GM19035 (cell line): ENCODE data around the gene TTYH2.

Experiments
- ATAC-seq: cut with Tn5 transposase; IDR thresholded peaks from one replicate; pipeline ENCODE4 v1.9.1; 2021; ENCODE audit not compliant: unreplicated experiment

The TTYH2 gene

GRCh38 chr17:74214484-74215341, 1.3 kb downstream of the TTYH2 start:
- no peak for ATAC-seq

GRCh38 chr17:74215342-74215727, 2.0 kb downstream of the TTYH2 start:
- ATAC-seq, result no peak

GRCh38 chr17:74216505-74216904, 3.1 kb downstream of the TTYH2 start:
- ATAC-seq, result no peak

GRCh38 chr17:74217037-74217730, 3.8 kb downstream of the TTYH2 start:
- no peak for ATAC-seq

DNA sequence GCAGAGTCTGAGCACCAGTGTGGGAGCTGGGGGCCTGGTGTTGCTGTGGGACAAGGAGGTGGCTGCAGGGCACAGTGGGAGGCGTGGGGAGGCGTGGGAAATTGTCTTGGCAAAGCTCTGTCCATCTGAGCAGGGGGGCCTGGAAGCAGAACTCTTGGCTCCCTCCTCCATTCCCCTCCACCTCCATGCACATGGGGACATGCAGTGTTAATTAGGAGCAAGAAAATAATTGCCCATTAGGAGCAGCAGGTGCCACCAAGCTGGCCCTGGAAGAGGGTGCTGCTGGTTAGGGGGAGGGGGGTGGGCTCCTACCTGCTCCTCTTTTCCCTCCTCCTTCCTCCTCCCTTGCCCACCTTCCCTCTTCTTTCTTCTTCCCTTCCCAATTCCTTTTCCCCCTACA, 4.5 kb downstream of the TTYH2 start:
- no peak for ATAC-seq

GRCh38 chr17:74218436-74218835, 5.1 kb downstream of the TTYH2 start:
- no peak for ATAC-seq

- ATAC-seq, result no peak
These were observed 6.3 kb downstream of the TTYH2 start for GRCh38 chr17:74219576-74220133.

DNA sequence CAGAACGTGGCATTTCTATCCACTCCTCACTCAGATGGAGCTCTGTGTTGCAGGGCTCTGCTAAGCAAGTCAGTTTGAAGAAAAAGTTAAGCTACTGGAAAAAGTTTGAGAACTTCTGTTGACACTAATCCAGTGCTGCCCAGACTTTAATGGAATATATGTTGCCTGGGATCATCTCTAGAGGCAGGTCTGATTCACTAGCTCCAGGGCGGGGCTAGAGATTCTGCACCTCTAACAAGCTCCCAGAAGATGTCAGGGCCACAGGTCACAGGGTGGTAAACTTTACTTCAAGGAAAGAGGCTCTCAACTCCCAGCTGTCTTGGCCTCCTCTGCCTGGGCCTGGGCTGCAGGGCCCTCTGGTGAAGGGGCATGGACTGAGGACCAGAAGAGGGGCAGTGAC, 6.8 kb downstream of the TTYH2 start:
- no peak for ATAC-seq

- ATAC-seq, result no peak
These were observed 7.8 kb downstream of the TTYH2 start for GRCh38 chr17:74220946-74221818.

GRCh38 chr17:74222399-74222798, 9.0 kb downstream of the TTYH2 start:
- ATAC-seq, result no peak

DNA sequence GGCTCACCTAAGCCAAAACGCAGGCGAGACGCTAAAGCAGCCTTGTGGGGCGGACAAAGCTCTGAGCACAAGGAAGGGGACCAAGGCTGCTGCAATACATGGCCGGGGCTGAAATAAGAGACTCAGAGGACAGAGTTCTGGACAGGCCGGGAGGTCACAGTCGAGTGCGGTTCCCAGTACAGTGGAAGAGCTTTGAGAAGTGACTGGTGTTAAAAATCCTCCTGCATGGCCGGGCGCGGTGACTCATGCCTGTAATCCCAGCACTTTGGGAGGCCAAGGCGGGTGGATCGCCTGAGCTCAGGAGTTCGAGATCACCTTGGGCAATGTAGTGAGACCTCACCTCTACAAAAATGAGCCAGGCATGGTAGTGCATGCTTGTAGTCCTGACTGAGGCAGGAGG, 10.5 kb downstream of the TTYH2 start:
- ATAC-seq, result no peak

- no peak for ATAC-seq
These were observed 11.8 kb downstream of the TTYH2 start for GRCh38 chr17:74224959-74225725.

GRCh38 chr17:74226252-74226651, 12.9 kb downstream of the TTYH2 start:
- no peak for ATAC-seq

- ATAC-seq, result no peak
These were observed 14.1 kb downstream of the TTYH2 start for GRCh38 chr17:74227271-74228080.

GRCh38 chr17:74228306-74228978, 15.1 kb downstream of the TTYH2 start:
- no peak for ATAC-seq

DNA sequence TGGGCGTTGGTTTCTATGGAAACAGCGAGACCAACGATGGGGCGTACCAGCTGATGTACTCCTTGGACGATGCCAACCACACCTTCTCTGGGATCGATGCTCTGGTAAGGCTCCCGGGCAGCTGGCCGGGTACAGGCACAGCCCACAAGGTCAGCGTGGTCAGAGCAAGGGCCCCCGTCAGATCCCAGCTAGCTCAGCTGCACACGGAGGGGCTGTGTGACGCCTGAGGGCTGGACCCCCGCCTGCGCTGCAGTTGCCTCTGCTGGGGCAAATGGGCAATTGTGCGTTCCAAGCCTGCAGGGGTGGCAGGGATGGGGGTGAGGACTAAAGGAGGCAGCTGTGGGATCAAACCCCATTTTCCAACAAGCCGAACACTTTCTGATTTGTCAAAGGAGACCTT, 17.5 kb downstream of the TTYH2 start:
- no peak for ATAC-seq

GRCh38 chr17:74231928-74232907, 18.8 kb downstream of the TTYH2 start:
- ATAC-seq, result no peak

- ATAC-seq, result no peak
These were observed 20.6 kb downstream of the TTYH2 start for GRCh38 chr17:74233937-74234336.
